Neural crest cell (in vitro differentiated cells): ENCODE data around the gene FBXW5. TPM values are rescaled to one million over a fixed set of nuclear protein-coding genes. Genes with fewer than 3 reads are reported as not detected.

Experiments
- DNase-seq: peaks from one replicate; pipeline ENCODE4 v3.0.0; 2021; ENCODE audit warnings: low read depth, mixed read lengths, low spot score
- H3K27ac Mint-ChIP-seq: one replicate; pipeline ENCODE4 v1.8.0; 2021; ENCODE audit warnings: mild to moderate bottlenecking, mixed read lengths; ENCODE audit not compliant: unreplicated experiment
- H3K27me3 Mint-ChIP-seq: 2 replicates; pipeline ENCODE4 v1.8.0; 2021; ENCODE audit warnings: low read depth, mild to moderate bottlenecking, mixed read lengths
- H3K36me3 Mint-ChIP-seq: 2 replicates; pipeline ENCODE4 v1.8.0; 2021; ENCODE audit warnings: low read depth, mild to moderate bottlenecking, mixed read lengths
- H3K4me1 Mint-ChIP-seq: 2 replicates; pipeline ENCODE4 v1.8.0; 2021; ENCODE audit warnings: mixed read lengths
- H3K4me3 Mint-ChIP-seq: one replicate; pipeline ENCODE4 v1.8.0; 2021; ENCODE audit warnings: mild to moderate bottlenecking, mixed read lengths
- H3K9me3 Mint-ChIP-seq: 2 replicates; pipeline ENCODE4 v1.8.0; 2021; ENCODE audit warnings: mixed read lengths
- total RNA-seq: library from RNA; stranded (reverse); gene quantifications from 2 replicates; pipeline ENCODE4 v1.2.1, GENCODE V29; 2021
- TF ChIP-seq, protein P1 (sequence below): fragments of 200-600 bp; sonication (generic); conservative IDR thresholded peaks from 2 replicates; pipeline ENCODE4 v1.5.0; 2021; ENCODE audit warnings: antibody characterized with exemption, mild to moderate bottlenecking

The FBXW5 gene
- total RNA-seq, 1 donor from 2014 or later = 81.2 TPM

DNA sequence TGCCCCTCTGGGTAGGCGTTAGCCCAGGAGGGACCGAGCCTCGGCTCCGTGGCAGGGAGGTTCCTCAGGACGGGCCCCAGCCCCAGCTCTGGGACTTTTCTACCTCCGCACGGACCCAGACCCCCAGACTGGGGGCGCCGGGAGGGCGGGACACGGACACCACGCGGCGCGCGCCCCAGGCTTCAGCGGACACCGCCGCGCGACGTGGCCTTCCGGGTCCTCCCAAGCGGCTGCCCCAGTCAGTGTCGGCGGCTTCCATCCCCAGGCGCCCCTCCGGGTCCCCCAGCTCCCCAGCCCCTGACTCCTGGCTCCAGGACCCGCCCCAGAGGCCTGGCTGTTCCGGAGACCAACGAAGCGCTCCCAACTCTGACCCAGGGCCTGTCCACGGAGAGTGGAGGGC, 41.3 kb upstream of the FBXW5 start:
- no peak overlapping the region for H3K27ac Mint-ChIP-seq
- no peak for DNase-seq
- H3K27me3 Mint-ChIP-seq = no peaks in the 10 kb centered on the region
- no peak overlapping the region for H3K4me3 Mint-ChIP-seq
- H3K4me1 Mint-ChIP-seq = peaks cover 8% of the 10 kb centered on the region
- no peaks in the 10 kb centered on the region for H3K9me3 Mint-ChIP-seq
- H3K36me3 Mint-ChIP-seq = no peaks in the 10 kb centered on the region
- TF ChIP-seq, protein P1, sequence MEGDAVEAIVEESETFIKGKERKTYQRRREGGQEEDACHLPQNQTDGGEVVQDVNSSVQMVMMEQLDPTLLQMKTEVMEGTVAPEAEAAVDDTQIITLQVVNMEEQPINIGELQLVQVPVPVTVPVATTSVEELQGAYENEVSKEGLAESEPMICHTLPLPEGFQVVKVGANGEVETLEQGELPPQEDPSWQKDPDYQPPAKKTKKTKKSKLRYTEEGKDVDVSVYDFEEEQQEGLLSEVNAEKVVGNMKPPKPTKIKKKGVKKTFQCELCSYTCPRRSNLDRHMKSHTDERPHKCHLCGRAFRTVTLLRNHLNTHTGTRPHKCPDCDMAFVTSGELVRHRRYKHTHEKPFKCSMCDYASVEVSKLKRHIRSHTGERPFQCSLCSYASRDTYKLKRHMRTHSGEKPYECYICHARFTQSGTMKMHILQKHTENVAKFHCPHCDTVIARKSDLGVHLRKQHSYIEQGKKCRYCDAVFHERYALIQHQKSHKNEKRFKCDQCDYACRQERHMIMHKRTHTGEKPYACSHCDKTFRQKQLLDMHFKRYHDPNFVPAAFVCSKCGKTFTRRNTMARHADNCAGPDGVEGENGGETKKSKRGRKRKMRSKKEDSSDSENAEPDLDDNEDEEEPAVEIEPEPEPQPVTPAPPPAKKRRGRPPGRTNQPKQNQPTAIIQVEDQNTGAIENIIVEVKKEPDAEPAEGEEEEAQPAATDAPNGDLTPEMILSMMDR = no peak

DNA sequence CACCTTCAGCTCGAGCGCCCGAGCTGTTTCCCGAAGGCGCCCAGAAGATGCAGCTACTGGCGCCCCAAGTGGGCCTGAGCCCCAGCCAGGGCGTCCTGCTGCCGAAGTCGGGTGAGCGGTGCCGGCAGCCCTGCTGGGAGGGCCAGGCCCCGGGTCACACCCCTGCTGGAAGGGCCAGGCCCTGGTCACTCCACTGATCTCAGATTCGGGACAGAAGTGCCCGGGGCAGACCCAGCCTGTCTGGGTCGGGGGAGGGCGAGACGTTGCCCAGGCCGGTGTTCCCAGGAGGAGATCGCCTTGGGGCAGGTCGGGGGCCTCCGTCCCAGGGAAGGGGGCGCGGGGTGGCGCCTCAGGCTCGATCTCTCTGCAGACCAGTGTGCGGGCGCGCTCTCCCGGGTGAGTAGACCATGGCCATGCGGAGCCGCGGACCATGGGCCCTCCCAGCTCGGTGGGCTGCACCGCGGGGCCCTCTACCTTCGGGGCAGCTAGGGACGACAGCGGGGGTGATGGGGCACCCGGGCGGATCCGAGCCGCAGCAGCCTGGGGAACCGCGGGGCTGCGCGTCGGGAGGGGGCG, 40.6 kb upstream of the FBXW5 start:
- TF ChIP-seq, protein P1 = no peak
- no peaks in the 10 kb centered on the region for H3K9me3 Mint-ChIP-seq
- H3K27me3 Mint-ChIP-seq = no peaks in the 10 kb centered on the region
- H3K4me3 Mint-ChIP-seq = no peak overlapping the region
- H3K4me1 Mint-ChIP-seq = peaks cover 8% of the 10 kb centered on the region
- no peak for DNase-seq
- H3K27ac Mint-ChIP-seq = no peak overlapping the region
- no peaks in the 10 kb centered on the region for H3K36me3 Mint-ChIP-seq

DNA sequence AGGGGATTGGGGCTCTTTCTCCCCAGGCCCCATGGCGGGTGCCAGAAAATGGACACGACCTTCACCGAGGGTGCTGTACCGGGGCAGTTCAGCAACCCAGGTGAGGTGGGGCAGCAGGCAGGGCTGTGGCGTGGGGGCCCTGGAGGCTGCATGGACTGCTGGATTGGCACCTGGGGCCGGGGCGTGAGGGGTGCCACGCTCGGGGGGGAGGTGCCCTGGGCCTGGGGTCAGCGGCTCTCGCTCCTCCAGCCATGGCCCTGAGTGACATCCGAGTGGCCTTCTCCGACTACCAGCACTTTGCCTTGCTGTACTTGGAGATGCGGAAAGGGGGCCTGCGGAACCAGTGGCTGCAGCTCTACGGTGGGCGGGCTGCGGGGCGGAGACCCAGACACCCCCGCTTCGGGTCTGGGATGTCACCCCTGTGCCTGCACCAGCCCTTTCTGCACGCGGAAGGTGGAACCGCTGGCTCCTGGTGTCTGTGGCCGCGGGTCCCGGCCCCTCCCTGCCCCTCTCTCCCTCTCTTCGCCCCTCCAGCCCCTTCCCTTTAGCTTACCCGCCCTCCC, 40.0 kb upstream of the FBXW5 start:
- TF ChIP-seq, protein P1 = no peak
- peaks cover 8% of the 10 kb centered on the region for H3K4me1 Mint-ChIP-seq
- H3K36me3 Mint-ChIP-seq = no peaks in the 10 kb centered on the region
- no peaks in the 10 kb centered on the region for H3K27me3 Mint-ChIP-seq
- no peak for DNase-seq
- H3K4me3 Mint-ChIP-seq = no peak overlapping the region
- no peak overlapping the region for H3K27ac Mint-ChIP-seq
- H3K9me3 Mint-ChIP-seq = no peaks in the 10 kb centered on the region

DNA sequence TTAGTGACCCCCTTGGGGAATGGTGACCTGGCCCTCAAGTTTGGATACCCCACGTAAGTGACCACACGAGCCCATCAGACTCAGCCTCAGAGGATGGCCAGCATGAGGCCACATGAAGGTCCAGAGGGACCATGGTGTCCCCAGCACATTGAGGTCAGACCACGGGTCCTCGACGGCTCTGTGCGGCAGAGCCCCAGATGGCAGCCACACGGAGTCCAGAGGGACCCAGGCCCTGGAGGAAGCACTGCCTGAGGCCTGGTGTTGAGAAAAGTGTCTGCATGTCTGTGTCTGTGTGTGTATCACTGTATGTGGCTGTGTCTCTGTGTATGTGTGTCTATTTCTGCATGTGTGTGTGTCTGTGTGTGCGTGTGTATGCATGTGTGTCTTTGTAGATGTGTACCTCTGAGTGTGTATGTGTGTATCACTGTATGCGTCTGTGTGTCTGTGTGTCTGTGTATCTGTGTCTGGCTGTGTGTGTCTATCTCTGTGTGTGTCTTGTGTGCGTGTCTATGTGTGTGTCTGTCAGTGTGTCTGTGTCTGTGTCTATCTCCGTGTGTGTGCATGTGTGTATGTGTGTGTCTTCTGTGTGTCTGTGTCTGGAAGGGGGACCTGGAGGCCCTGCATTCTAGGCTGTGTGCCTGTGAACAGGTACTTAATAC, 39.2 kb upstream of the FBXW5 start:
- TF ChIP-seq, protein P1 = no peak
- H3K4me1 Mint-ChIP-seq = peaks cover 8% of the 10 kb centered on the region
- no peaks in the 10 kb centered on the region for H3K9me3 Mint-ChIP-seq
- no peaks in the 10 kb centered on the region for H3K36me3 Mint-ChIP-seq
- no peak overlapping the region for H3K4me3 Mint-ChIP-seq
- H3K27ac Mint-ChIP-seq = no peak overlapping the region
- no peaks in the 10 kb centered on the region for H3K27me3 Mint-ChIP-seq
- DNase-seq = no peak

DNA sequence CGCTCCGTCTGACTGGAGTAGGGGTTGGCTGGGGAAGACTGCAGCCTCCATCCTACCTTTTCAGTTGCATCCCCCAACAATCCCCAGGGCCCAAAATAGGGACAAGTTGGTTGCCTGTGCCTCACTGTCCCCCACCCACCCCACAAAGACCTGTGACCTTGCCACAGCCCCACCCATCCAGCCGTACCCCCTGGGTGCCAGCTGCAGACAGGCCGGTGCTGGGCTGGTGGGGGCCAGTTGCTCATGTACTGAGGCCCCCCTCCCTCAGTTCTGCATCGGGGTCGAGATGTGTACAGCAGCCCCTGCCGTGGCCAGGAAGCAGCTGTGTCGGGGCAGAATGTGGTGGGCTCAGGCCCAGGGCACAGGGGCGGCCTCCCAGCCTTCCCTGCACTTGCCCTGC, 38.6 kb upstream of the FBXW5 start:
- no peak for DNase-seq
- Mint-ChIP-seq H3K27me3 (no peaks in the 10 kb centered on the region), H3K4me1 (peaks cover 8% of the 10 kb centered on the region), H3K36me3 (no peaks in the 10 kb centered on the region), H3K9me3 (no peaks in the 10 kb centered on the region), H3K4me3 (no peak overlapping the region), H3K27ac (no peak overlapping the region)
- TF ChIP-seq, protein P1 = no peak
